K562 (cell line): ENCODE measurements around the gene ACVR2B. TPM values are rescaled to one million over a fixed set of nuclear protein-coding genes. Genes with fewer than 3 reads are reported as not detected.

ENCODE experiments used
- ATAC-seq: fragments of 200-7000 bp; cut with Tn5 transposase; 3 replicates; pipeline ENCODE4 v1.9.1; 2020; ENCODE audit warnings: moderate library complexity
- BruUV-seq: library from RNA; stranded (reverse); fragments of 400-500 nt; replicated peaks from 2 replicates; lab custom pipeline; 2021; lab: Mats Ljungman, UMichigan
- CTCF ChIA-PET: fragments of 300-600 bp; formaldehyde crosslinking; extraction: SDS; loops from one replicate; lab custom pipeline; 2021; ENCODE audit warnings: low intra/inter-chr PET ratio; lab: Yijun Ruan, JAX
- POLR2A ChIA-PET: fragments of 300-600, 350-650 bp; sonication (Branson Sonifier 250); formaldehyde crosslinking; extraction: SDS; loops from one replicate; lab custom pipeline; 2021; ENCODE audit warnings: antibody characterized with exemption, inconsistent platforms; lab: Yijun Ruan, JAX
- DNase-seq, 4 experiments: peaks; one replicate each; pipeline versions ENCODE4 v3.0.0 to v3.0.0-alpha.2; 2011 to 2018; ENCODE audit warnings: low spot score in 3 of 4, mixed read lengths in 3 of 4; ENCODE audit errors: extremely low read depth in 1 of 4
- FAIRE-seq: peaks from 2 replicates; lab custom pipeline; 2011; peaks lifted over from hg19 to GRCh38; lab: Jason Lieb, UNC
- H2AFZ ChIP-seq: 2 replicates; pipeline ENCODE4 v1.6.0; 2011; ENCODE audit warnings: low read depth, low read length, control low read depth, inconsistent platforms
- H3K27ac ChIP-seq: fragments of 200-600 bp; 3 replicates; pipeline ENCODE4 v1.8.0; 2011; ENCODE audit warnings: low read depth, mild to moderate bottlenecking, control low read depth, inconsistent platforms, low read length, moderate library complexity, mixed read lengths; ENCODE audit errors: extremely low read depth
- H3K27me3 ChIP-seq, 2 experiments: fragments of 300-600 bp in 1 of 2; 2 replicates in 1 of 2; 3 replicates in 1 of 2; pipeline versions ENCODE4 v1.6.0 to v1.8.0; 2011; ENCODE audit warnings: inconsistent platforms in 2 of 2, low read length in 2 of 2, mild to moderate bottlenecking in 1 of 2, mixed read lengths in 1 of 2, moderate library complexity in 1 of 2; ENCODE audit not compliant: control insufficient read depth in 2 of 2, insufficient read depth in 2 of 2
- H3K36me3 ChIP-seq: fragments of 300-600 bp; 3 replicates; pipeline ENCODE4 v1.8.0; 2011; ENCODE audit warnings: mild to moderate bottlenecking, low read length, inconsistent platforms; ENCODE audit not compliant: control insufficient read depth, insufficient read depth
- H3K4me1 ChIP-seq, 2 experiments: fragments of 200-600 bp in 1 of 2; replicated peaks in 1 of 2; 2 replicates in 1 of 2; 3 replicates in 1 of 2; pipeline versions ENCODE4 v1.5.1 to v1.8.0; 2011; ENCODE audit warnings: inconsistent platforms in 2 of 2, low read length in 2 of 2, mild to moderate bottlenecking in 1 of 2, mixed read lengths in 1 of 2, moderate library complexity in 1 of 2; ENCODE audit not compliant: control insufficient read depth in 2 of 2, insufficient read depth in 2 of 2
- H3K4me2 ChIP-seq: 2 replicates; pipeline ENCODE4 v1.6.1; 2011; ENCODE audit warnings: low read length, control low read depth, inconsistent platforms, mixed read lengths; ENCODE audit not compliant: insufficient read depth
- H3K4me3 ChIP-seq: fragments of 200-600 bp; sonication (generic), shearing (Covaris generic); 2 replicates; pipeline ENCODE4 v1.5.1; 2016; ENCODE audit warnings: control low read depth, inconsistent platforms
- H3K79me2 ChIP-seq: fragments of 200-600 bp; 3 replicates; pipeline ENCODE4 v1.8.0; 2011; ENCODE audit warnings: low read length, inconsistent platforms; ENCODE audit not compliant: control insufficient read depth, insufficient read depth
- H3K9ac ChIP-seq, 2 experiments: 2 replicates each; pipeline versions ENCODE4 v1.6.0 to v1.6.1; 2011; ENCODE audit warnings: low read depth in 2 of 2, low read length in 2 of 2, control low read depth in 1 of 2, inconsistent platforms in 1 of 2, mild to moderate bottlenecking in 1 of 2, mixed read lengths in 1 of 2; ENCODE audit not compliant: insufficient read depth in 1 of 2
- H3K9me1 ChIP-seq: one replicate; pipeline ENCODE4 v1.6.0; 2011; ENCODE audit warnings: inconsistent platforms, mild to moderate bottlenecking, low read length, moderate library complexity; ENCODE audit not compliant: control insufficient read depth, insufficient read depth
- H3K9me3 ChIP-seq: replicated peaks from 2 replicates; pipeline ENCODE4 v1.5.1; 2011; ENCODE audit warnings: low read depth, low read length, inconsistent platforms; ENCODE audit not compliant: control insufficient read depth, insufficient read depth
- H4K20me1 ChIP-seq: replicated peaks from 2 replicates; pipeline ENCODE4 v1.6.1; 2011; ENCODE audit warnings: low read length, inconsistent platforms, mixed read lengths; ENCODE audit not compliant: control insufficient read depth, insufficient read depth
- ATF2 ChIP-seq: sonication (generic); formaldehyde crosslinking; IDR thresholded peaks from 2 replicates; pipeline ENCODE4 v1.8.1; 2022; ENCODE audit warnings: missing genetic modification reagents
- BRD4 ChIP-seq: fragments of 200-600 bp; sonication (generic); IDR thresholded peaks from 2 replicates; pipeline ENCODE4 v1.6.1; 2017; ENCODE audit warnings: inconsistent platforms
- NR2F6 ChIP-seq: fragments of 450-650 bp; formaldehyde crosslinking; IDR thresholded peaks from 2 replicates; pipeline ENCODE4 v1.4.0; 2020; ENCODE audit warnings: mild to moderate bottlenecking
- POLR2H ChIP-seq: IDR thresholded peaks from 2 replicates; pipeline ENCODE4 v1.6.1; 2016; ENCODE audit warnings: missing genetic modification characterization, low read depth, mild to moderate bottlenecking, control low read depth, missing compliant biosample characterization, moderate library complexity
- SREBF2 ChIP-seq: sonication (generic); formaldehyde crosslinking; IDR thresholded peaks from 2 replicates; pipeline ENCODE4 v1.4.0; 2020; ENCODE audit warnings: mild to moderate bottlenecking, missing genetic modification reagents
- TEAD1 ChIP-seq, 2 experiments: fragments of 450-650 bp in 1 of 2; sonication (generic) in 1 of 2; formaldehyde crosslinking; IDR thresholded peaks; 2 replicates each; pipeline versions ENCODE4 v1.4.0 to v1.8.0; 2020 to 2022; ENCODE audit warnings: mild to moderate bottlenecking in 2 of 2, missing genetic modification reagents in 1 of 2
- TEAD4 ChIP-seq, 2 experiments: sonication (generic) in 1 of 2; formaldehyde crosslinking in 1 of 2; IDR thresholded peaks; 2 replicates each; pipeline versions ENCODE4 v1.6.1 to v1.8.0; 2012 to 2022; ENCODE audit warnings: borderline replicate concordance in 1 of 2, inconsistent platforms in 1 of 2, low read length in 1 of 2, mild to moderate bottlenecking in 1 of 2, missing genetic modification reagents in 1 of 2
- XRCC4 ChIP-seq: IDR thresholded peaks from one replicate; pipeline ENCODE4 v1.6.1; 2011; ENCODE audit not compliant: insufficient read depth, insufficient read length; ENCODE audit errors: extremely low read depth
- ZBTB26 ChIP-seq: fragments of 450-650 bp; formaldehyde crosslinking; IDR thresholded peaks from 2 replicates; pipeline ENCODE4 v1.4.0; 2022; ENCODE audit warnings: missing genetic modification characterization
- WGBS: fragments of 100-300 bp; shearing (Covaris generic); methylation state at CpG from one replicate; pipeline ENCODE4 v1.1.6; 2016; ENCODE audit warnings: low coverage, mixed read lengths; ENCODE audit not compliant: insufficient coverage; ENCODE audit errors: missing lambda C conversion rate; 5-methylcytosine and 5-hydroxymethylcytosine counted together
- in situ Hi-C: fragments of 300-500 bp; cut with MboI; formaldehyde crosslinking; loops from 4 replicates; pipeline ENCODE4 v1.15.0; 2018; ENCODE audit warnings: inconsistent platforms, mixed read lengths
- intact Hi-C: fragments of 100-400 bp; cut with micrococcal nuclease; formaldehyde crosslinking; loops from 2 replicates; pipeline ENCODE4 v1.14.2; 2022
- polyA plus RNA-seq, 8 experiments: library from polyadenylated mRNA; depleted of rRNA in 4 of 8; stranded (reverse) in 5 of 8; unstranded in 3 of 8; fragments of >200 nt; fragmentation: Nextera tagmentation in 2 of 8; fragmentation: Illumina TruSeq in 1 of 8; extraction: Ambion mirVana in 2 of 8; extraction: Trizol in 1 of 8; gene quantifications; 2 replicates each; pipeline versions ENCODE4 v1.2.1 to v1.2.3, GENCODE V29; 2011 to 2014; ENCODE audit warnings: inconsistent platforms in 1 of 8, missing spikeins in 1 of 8
- total RNA-seq, 7 experiments: library from RNA; depleted of rRNA in 6 of 7; stranded (reverse); fragments of >200 nt in 6 of 7; fragmentation: Illumina TruSeq in 2 of 7; extraction: Trizol in 2 of 7; gene quantifications; 2 replicates each; pipeline versions ENCODE4 v1.2.1 to v1.2.3, GENCODE V29; 2011 to 2021; ENCODE audit warnings: low replicate concordance in 1 of 7

The ACVR2B gene
- total and polyA plus RNA-seq, 9 of the 15 experiments (the other 6 are each of a cell fraction or from before 2014, with no cell fraction given): 1.8 to 23.7 (median 7.1) TPM

GRCh38 chr3:38474928-38475605 lies 21.4 kb downstream of the ACVR2B start:
- Histone ChIP-seq H3K4me1 (peaks cover 0 to 6% of the 10 kb centered on the region in 2 experiments; a peak in 2 of 5 replicates), H4K20me1 (peaks cover 15% of the 10 kb centered on the region), H3K79me2 (peaks cover 7% of the 10 kb centered on the region; the same call in 1 of the 3 replicates), H3K9ac (no peak overlapping the region), H3K4me3 (no peak overlapping the region), H3K36me3 (peaks cover 14% of the 10 kb centered on the region; the same call in 2 of the 3 replicates), H3K27ac (no peak overlapping the region), H3K9me1 (no peaks in the 10 kb centered on the region), H3K9me3 (no peaks in the 10 kb centered on the region), H3K27me3 (no peaks in the 10 kb centered on the region), H2AFZ (no peak overlapping the region), H3K4me2 (no peak overlapping the region)
- ChIA-PET CTCF (no interaction called here), POLR2A (no interaction called here)
- in situ Hi-C loops: loop anchor here (10.0 kb wide), 1 partner anchor 340 kb away; the partner anchor contains the start of genes ACAA1 and MYD88
- TF ChIP-seq XRCC4: no peak
- no peak for TF ChIP-seq BRD4
- TF ChIP-seq ZBTB26 (CRISPR knock-in tag): no peak
- TF ChIP-seq NR2F6 (CRISPR knock-in tag): no peak
- TF ChIP-seq TEAD4 (IDR thresholded peaks at IDR 0.05; ENCODE audit: low read length): no peak
- no peak for TF ChIP-seq TEAD4 (CRISPR knock-in tag; IDR thresholded peaks at IDR 0.05; ENCODE audit: borderline replicate concordance)
- TF ChIP-seq POLR2H (tag): no peak
- TF ChIP-seq TEAD1 (CRISPR knock-in tag; IDR thresholded peaks at IDR 0.05): no peak
- no peak for TF ChIP-seq ATF2 (CRISPR knock-in tag)
- TF ChIP-seq SREBF2 (CRISPR knock-in tag): no peak
- no peak for FAIRE-seq
- DNase-seq: no peak
- 45% methylated on average over 7 of the region's 7 CpGs for WGBS
- ATAC-seq: no peak
- intact Hi-C loops: no loop called here
- BruUV-seq: no TSS peak
